GM06990 (cell line): ENCODE measurements around the gene NOTCH4.
A peak's percentile ranks its signal among the peaks of the same experiment; 100 is the strongest.
"Not testable (repeated sequence)": the region's sequence is repeated elsewhere in the genome, so short reads cannot be mapped to it uniquely, and the experiment has no call there.

Experiments used
- DNase-seq: peaks from one replicate; pipeline ENCODE4 v3.0.0-alpha.2; 2011; ENCODE audit not compliant: insufficient read length; ENCODE audit errors: extremely low read depth
- H3K27me3 ChIP-seq: replicated peaks from 2 replicates; pipeline ENCODE4 v1.6.0; 2011; ENCODE audit warnings: low read length; ENCODE audit not compliant: control insufficient read depth, insufficient read depth
- H3K36me3 ChIP-seq: 2 replicates; pipeline ENCODE4 v1.5.1; 2011; ENCODE audit warnings: low read length; ENCODE audit not compliant: control insufficient read depth, insufficient read depth
- H3K4me3 ChIP-seq: replicated peaks from 2 replicates; pipeline ENCODE4 v1.5.1; 2011; ENCODE audit warnings: low read depth, mild to moderate bottlenecking, control low read depth, low read length
- CTCF ChIP-seq: IDR thresholded peaks from 2 replicates; pipeline ENCODE4 v1.5.1; 2011; ENCODE audit warnings: low read length, control low read depth, mild to moderate bottlenecking, inconsistent platforms; ENCODE audit not compliant: insufficient read depth, poor library complexity, severe bottlenecking

NOTCH4 gene

GRCh38 chr6:32187009-32187709 lies 36.7 kb downstream of the NOTCH4 start:
- Histone ChIP-seq H3K36me3 (peaks cover 24% of the 10 kb centered on the region), H3K4me3 (no peak overlapping the region), H3K27me3 (no peaks in the 10 kb centered on the region)
- no peak for DNase-seq
- no peak for TF ChIP-seq CTCF

- H3K36me3 ChIP-seq = peaks cover 27% of the 10 kb centered on the region
- H3K27me3 ChIP-seq, DNase-seq, H3K4me3 ChIP-seq: not testable (repeated sequence)
These were observed 37.6 kb downstream of the NOTCH4 start for GRCh38 chr6:32186151-32186840.

GRCh38 chr6:32185681-32186131 lies 38.2 kb downstream of the NOTCH4 start:
- H3K27me3 ChIP-seq, H3K4me3 ChIP-seq: not testable (repeated sequence)
- H3K36me3 ChIP-seq = peaks cover 32% of the 10 kb centered on the region
- peak; percentile 76 for DNase-seq

GRCh38 chr6:32184084-32184640 lies 39.7 kb downstream of the NOTCH4 start, which contains the start of gene AGER:
AGER (minus strand) TSS chr6:32184253; CDS start chr6:32184222, 31 bp downstream.
- no peak for DNase-seq
- TF ChIP-seq CTCF = no peak
- Histone ChIP-seq H3K4me3 (no peak within 1 kb of the TSS), H3K36me3 (peaks cover 33% of the 10 kb centered on the region), H3K27me3 (no peaks in the 10 kb centered on the region)

- H3K27me3 ChIP-seq = no peaks in the 10 kb centered on the region
- peaks cover 33% of the 10 kb centered on the region for H3K36me3 ChIP-seq
- no peak for DNase-seq
- no peak for TF ChIP-seq CTCF
- H3K4me3 ChIP-seq = no peak overlapping the region
These were observed 40.3 kb downstream of the NOTCH4 start for GRCh38 chr6:32183483-32184083.

- TF ChIP-seq CTCF = no peak
- Histone ChIP-seq H3K27me3 (no peaks in the 10 kb centered on the region), H3K36me3 (peaks cover 33% of the 10 kb centered on the region), H3K4me3 (no peak overlapping the region)
- no peak for DNase-seq
These were observed 40.8 kb downstream of the NOTCH4 start for GRCh38 chr6:32183030-32183429.
